ENCODE measurements around the gene ZNF385B.
"Not testable (repeated sequence)": the region's sequence is repeated elsewhere in the genome, so short reads cannot be mapped to it uniquely, and the experiment has no call there.

Gene ZNF385B

DNA sequence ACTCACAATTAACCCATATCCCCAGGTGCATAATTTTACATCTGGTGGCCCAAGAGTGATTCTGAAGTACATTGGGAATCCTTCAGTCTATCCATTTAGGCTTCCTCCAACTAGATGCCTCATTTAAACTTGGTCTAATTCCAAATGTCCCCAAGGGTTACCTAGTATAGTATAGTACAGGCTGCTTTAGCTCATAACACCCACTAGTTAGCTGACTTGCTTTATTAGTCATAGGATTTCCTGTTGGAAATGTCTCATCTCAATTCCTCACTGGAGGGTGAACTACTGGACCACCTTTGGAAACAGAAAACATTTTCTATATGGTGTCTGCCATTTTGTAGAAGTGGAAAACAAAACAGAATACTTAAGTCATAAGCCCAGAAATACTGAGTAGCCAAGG lies 394.3 kb downstream of the ZNF385B start:
- H3K4me3 ChIP-seq (ENCODE audit: low read depth, low read length, poor library complexity, severe bottlenecking) = no peak overlapping the region
- H3K4me1 ChIP-seq (ENCODE audit: insufficient read depth, low read length, severe bottlenecking) = no peaks in the 10 kb centered on the region
- H4K20me1 ChIP-seq (ENCODE audit: insufficient read depth, low read length) = no peaks in the 10 kb centered on the region
- no peak overlapping the region for H3K4me2 ChIP-seq (ENCODE audit: low read length)
- no peaks in the 10 kb centered on the region for H3K27me3 ChIP-seq (ENCODE audit: insufficient read depth, low read length)
- H3K36me3 ChIP-seq (ENCODE audit: insufficient read depth, low read length) = no peaks in the 10 kb centered on the region
- no peak for TF ChIP-seq EZH2 (IDR thresholded peaks at IDR 0.05; ENCODE audit: borderline replicate concordance, low read length)
- TF ChIP-seq, protein P1, sequence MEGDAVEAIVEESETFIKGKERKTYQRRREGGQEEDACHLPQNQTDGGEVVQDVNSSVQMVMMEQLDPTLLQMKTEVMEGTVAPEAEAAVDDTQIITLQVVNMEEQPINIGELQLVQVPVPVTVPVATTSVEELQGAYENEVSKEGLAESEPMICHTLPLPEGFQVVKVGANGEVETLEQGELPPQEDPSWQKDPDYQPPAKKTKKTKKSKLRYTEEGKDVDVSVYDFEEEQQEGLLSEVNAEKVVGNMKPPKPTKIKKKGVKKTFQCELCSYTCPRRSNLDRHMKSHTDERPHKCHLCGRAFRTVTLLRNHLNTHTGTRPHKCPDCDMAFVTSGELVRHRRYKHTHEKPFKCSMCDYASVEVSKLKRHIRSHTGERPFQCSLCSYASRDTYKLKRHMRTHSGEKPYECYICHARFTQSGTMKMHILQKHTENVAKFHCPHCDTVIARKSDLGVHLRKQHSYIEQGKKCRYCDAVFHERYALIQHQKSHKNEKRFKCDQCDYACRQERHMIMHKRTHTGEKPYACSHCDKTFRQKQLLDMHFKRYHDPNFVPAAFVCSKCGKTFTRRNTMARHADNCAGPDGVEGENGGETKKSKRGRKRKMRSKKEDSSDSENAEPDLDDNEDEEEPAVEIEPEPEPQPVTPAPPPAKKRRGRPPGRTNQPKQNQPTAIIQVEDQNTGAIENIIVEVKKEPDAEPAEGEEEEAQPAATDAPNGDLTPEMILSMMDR (IDR thresholded peaks at IDR 0.05; ENCODE audit: low read length) = no peak
- H3K27ac ChIP-seq (ENCODE audit: low read depth, low read length, poor library complexity, severe bottlenecking) = no peak overlapping the region
- no peak overlapping the region for H2AFZ ChIP-seq (ENCODE audit: low read length)
- H3F3A ChIP-seq (ENCODE audit: insufficient read depth, low read length) = no peaks in the 10 kb centered on the region
- no peaks in the 10 kb centered on the region for H3K9me3 ChIP-seq (ENCODE audit: low read length)
- H3K79me2 ChIP-seq (ENCODE audit: insufficient read depth, low read length) = no peaks in the 10 kb centered on the region
- H3K9me2 ChIP-seq (ENCODE audit: low read depth, low read length) = no peaks in the 10 kb centered on the region
- no peak overlapping the region for H3K9ac ChIP-seq (ENCODE audit: low read length)

DNA sequence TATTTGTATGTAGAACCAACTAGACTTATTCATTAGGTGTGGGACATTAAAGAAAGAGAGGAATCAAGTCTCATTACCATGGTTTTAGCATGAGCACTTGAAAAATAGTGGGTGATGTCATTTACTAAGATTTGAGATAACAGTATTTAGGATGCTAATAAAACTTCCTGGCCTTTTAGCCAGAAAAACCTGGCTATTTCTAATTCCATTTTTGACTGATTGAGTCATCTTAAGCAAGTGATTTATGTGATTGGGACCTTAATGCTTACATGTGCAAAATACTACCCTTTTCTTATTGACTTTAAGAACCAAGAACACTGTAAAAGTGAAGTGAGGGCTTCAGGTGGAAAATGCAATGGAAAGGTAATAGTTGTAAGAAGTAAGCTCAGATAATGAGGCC lies 400.0 kb downstream of the ZNF385B start:
- Histone ChIP-seq H3K9ac (ENCODE audit: low read length) (no peak overlapping the region), H3K27ac (ENCODE audit: low read depth, low read length, poor library complexity, severe bottlenecking) (no peak overlapping the region), H3K4me2 (ENCODE audit: low read length) (no peak overlapping the region), H3F3A (ENCODE audit: insufficient read depth, low read length) (no peaks in the 10 kb centered on the region), H3K27me3 (ENCODE audit: insufficient read depth, low read length) (no peaks in the 10 kb centered on the region), H3K9me2 (ENCODE audit: low read depth, low read length) (peaks cover 2% of the 10 kb centered on the region; the same call in 1 of the 2 replicates), H3K4me3 (ENCODE audit: low read depth, low read length, poor library complexity, severe bottlenecking) (no peak overlapping the region), H3K9me3 (ENCODE audit: low read length) (no peaks in the 10 kb centered on the region), H3K36me3 (ENCODE audit: insufficient read depth, low read length) (no peaks in the 10 kb centered on the region), H3K4me1 (ENCODE audit: insufficient read depth, low read length, severe bottlenecking) (no peaks in the 10 kb centered on the region), H4K20me1 (ENCODE audit: insufficient read depth, low read length) (no peaks in the 10 kb centered on the region), H3K79me2 (ENCODE audit: insufficient read depth, low read length) (no peaks in the 10 kb centered on the region), H2AFZ (ENCODE audit: low read length) (no peak overlapping the region)
- TF ChIP-seq EZH2 (IDR thresholded peaks at IDR 0.05; ENCODE audit: borderline replicate concordance, low read length) = no peak
- TF ChIP-seq, protein P1 (IDR thresholded peaks at IDR 0.05; ENCODE audit: low read length) = no peak

DNA sequence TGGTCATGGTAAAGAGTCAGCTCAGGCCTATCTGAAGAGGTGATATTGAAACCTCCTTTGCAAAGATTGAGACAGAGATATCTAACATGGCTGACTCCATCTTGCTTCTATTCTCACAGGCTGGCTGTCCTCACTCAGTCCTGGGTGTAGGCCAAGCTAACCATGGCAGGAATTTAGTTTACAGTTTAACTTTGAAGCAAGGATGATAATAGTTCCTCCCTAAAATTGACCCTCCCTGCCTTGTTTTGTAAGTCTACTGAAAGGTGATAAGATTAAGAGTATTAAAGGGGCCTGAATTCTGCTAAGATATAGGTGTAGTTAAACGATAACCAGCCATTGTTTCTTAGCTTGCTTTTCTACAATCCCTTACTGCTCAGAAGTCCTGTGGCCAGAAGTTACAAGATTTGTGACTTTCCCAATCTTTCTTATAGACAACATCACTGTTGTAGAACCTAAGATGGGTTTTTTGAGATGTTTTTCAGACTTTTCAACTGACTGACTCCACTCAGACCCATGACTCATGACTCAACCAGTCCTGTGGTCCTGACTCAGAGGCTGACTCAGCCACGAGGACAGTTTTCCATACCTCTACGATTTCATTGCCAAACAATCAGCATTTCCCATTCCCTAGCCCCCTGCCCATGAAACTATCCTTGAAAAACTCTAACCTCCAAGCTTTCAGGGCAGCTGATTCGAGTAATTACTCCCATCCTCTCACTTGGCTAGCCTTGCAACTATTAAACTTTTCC lies 401.1 kb downstream of the ZNF385B start:
- Histone ChIP-seq H3K4me1 (ENCODE audit: insufficient read depth, low read length, severe bottlenecking) (no peaks in the 10 kb centered on the region), H3K27me3 (ENCODE audit: insufficient read depth, low read length) (no peaks in the 10 kb centered on the region), H2AFZ (ENCODE audit: low read length) (no peak overlapping the region), H3K36me3 (ENCODE audit: insufficient read depth, low read length) (no peaks in the 10 kb centered on the region), H3K9me3 (ENCODE audit: low read length) (no peaks in the 10 kb centered on the region), H4K20me1 (ENCODE audit: insufficient read depth, low read length) (no peaks in the 10 kb centered on the region), H3K9ac (ENCODE audit: low read length) (no peak overlapping the region), H3K4me2 (ENCODE audit: low read length) (no peak overlapping the region), H3F3A (ENCODE audit: insufficient read depth, low read length) (no peaks in the 10 kb centered on the region), H3K9me2 (ENCODE audit: low read depth, low read length) (peaks cover 2% of the 10 kb centered on the region; the same call in 1 of the 2 replicates), H3K79me2 (ENCODE audit: insufficient read depth, low read length) (no peaks in the 10 kb centered on the region), H3K4me3 (ENCODE audit: low read depth, low read length, poor library complexity, severe bottlenecking) (no peak overlapping the region), H3K27ac (ENCODE audit: low read depth, low read length, poor library complexity, severe bottlenecking) (no peak overlapping the region)
- TF ChIP-seq, protein P1 (IDR thresholded peaks at IDR 0.05; ENCODE audit: low read length) = no peak
- TF ChIP-seq EZH2 (IDR thresholded peaks at IDR 0.05; ENCODE audit: borderline replicate concordance, low read length) = no peak

DNA sequence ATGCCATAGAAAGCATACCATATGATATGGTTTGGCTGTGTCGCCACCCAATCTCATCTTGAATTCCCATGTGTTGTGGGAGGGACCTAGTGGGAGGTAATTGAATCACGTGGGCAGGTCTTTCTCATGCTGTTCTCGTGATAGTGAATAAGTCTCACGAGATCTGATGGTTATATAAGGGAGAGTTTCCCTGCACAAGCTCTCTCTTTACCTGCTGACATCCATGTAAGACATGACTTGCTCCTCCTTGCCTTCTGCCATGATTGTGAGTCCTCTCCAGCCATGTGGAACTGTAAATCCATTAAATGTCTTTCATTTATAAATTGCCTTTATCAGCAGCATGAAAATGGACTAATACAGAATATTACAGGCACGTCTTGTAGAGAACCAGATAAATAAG lies 403.3 kb downstream of the ZNF385B start:
- H3K4me2 ChIP-seq (ENCODE audit: low read length); H3K79me2 ChIP-seq (ENCODE audit: insufficient read depth, low read length); H4K20me1 ChIP-seq (ENCODE audit: insufficient read depth, low read length); H3K9ac ChIP-seq (ENCODE audit: low read length); H3K27me3 ChIP-seq (ENCODE audit: insufficient read depth, low read length); H3K27ac ChIP-seq (ENCODE audit: low read depth, low read length, poor library complexity, severe bottlenecking); H3K4me1 ChIP-seq (ENCODE audit: insufficient read depth, low read length, severe bottlenecking); H3K4me3 ChIP-seq (ENCODE audit: low read depth, low read length, poor library complexity, severe bottlenecking); H3K9me2 ChIP-seq (ENCODE audit: low read depth, low read length); H2AFZ ChIP-seq (ENCODE audit: low read length); H3F3A ChIP-seq (ENCODE audit: insufficient read depth, low read length); H3K36me3 ChIP-seq (ENCODE audit: insufficient read depth, low read length); H3K9me3 ChIP-seq (ENCODE audit: low read length): not testable (repeated sequence)

Measured in OCI-LY1 (cell line).